Liver (tissue), 9 donors: ENCODE data around the gene EMP2. TPM values are rescaled to one million over a fixed set of nuclear protein-coding genes. Genes with fewer than 3 reads are reported as not detected.

ENCODE experiments used
- DNase-seq: peaks from one replicate; pipeline ENCODE4 v3.0.0-alpha.2; 2017; ENCODE audit warnings: low spot score
- H3K27ac ChIP-seq, 2 donors: one replicate each; pipeline ENCODE4 v1.7.0; 2013; ENCODE audit warnings: inconsistent platforms in 2 of 2, low read length in 2 of 2, control low read depth in 1 of 2, low read depth in 1 of 2, mild to moderate bottlenecking in 1 of 2
- H3K27me3 ChIP-seq, 4 donors: one replicate each; pipeline versions ENCODE4 v1.6.1 to v1.7.0; 2013; ENCODE audit warnings: low read length in 3 of 4, inconsistent platforms in 1 of 4, mild to moderate bottlenecking in 1 of 4, moderate library complexity in 1 of 4; ENCODE audit not compliant: control insufficient read depth in 4 of 4, insufficient read depth in 4 of 4
- H3K36me3 ChIP-seq, 4 donors: one replicate each; pipeline versions ENCODE4 v1.6.1 to v1.7.0; 2013; ENCODE audit warnings: low read length in 3 of 4, mild to moderate bottlenecking in 3 of 4, low read depth in 1 of 4, moderate library complexity in 1 of 4; ENCODE audit not compliant: control insufficient read depth in 4 of 4, insufficient read depth in 3 of 4
- H3K4me1 ChIP-seq, 4 donors: one replicate each; pipeline versions ENCODE4 v1.6.1 to v1.7.0; 2013; ENCODE audit warnings: low read length in 3 of 4, mild to moderate bottlenecking in 3 of 4, moderate library complexity in 1 of 4; ENCODE audit not compliant: control insufficient read depth in 4 of 4, insufficient read depth in 4 of 4
- H3K4me3 ChIP-seq, 3 donors: one replicate each; pipeline versions ENCODE4 v1.6.1 to v1.7.0; 2013; ENCODE audit warnings: low read length in 3 of 3, control low read depth in 1 of 3, low read depth in 1 of 3, mild to moderate bottlenecking in 1 of 3
- H3K9ac ChIP-seq, 2 donors: one replicate each; pipeline ENCODE4 v1.7.0; 2013; ENCODE audit warnings: low read length in 2 of 2, mild to moderate bottlenecking in 2 of 2, moderate library complexity in 2 of 2, control low read depth in 1 of 2, low read depth in 1 of 2
- H3K9me3 ChIP-seq, 4 donors: one replicate each; pipeline versions ENCODE4 v1.6.1 to v1.7.0; 2013; ENCODE audit warnings: low read length in 3 of 4; ENCODE audit not compliant: control insufficient read depth in 4 of 4
- ATF3 ChIP-seq: IDR thresholded peaks from 2 replicates; pipeline ENCODE4 v1.6.1; 2016; ENCODE audit warnings: antibody characterized with exemption
- CTCF ChIP-seq: fragments of 150-350 bp; IDR thresholded peaks from 2 replicates; pipeline ENCODE4 v1.5.1; 2017; ENCODE audit warnings: improper control_type of control experiment, low read depth, low read length; ENCODE audit not compliant: missing input control
- EGR1 ChIP-seq, 2 donors: IDR thresholded peaks; 2 replicates each; pipeline ENCODE4 v1.6.1; 2016 to 2018; ENCODE audit warnings: antibody characterized with exemption in 2 of 2, low read depth in 2 of 2
- FOXA1 ChIP-seq: IDR thresholded peaks from 2 replicates; pipeline ENCODE4 v1.6.1; 2016; ENCODE audit warnings: antibody characterized with exemption
- FOXA2 ChIP-seq: IDR thresholded peaks from 2 replicates; pipeline ENCODE4 v1.6.1; 2016; ENCODE audit warnings: antibody characterized with exemption
- GABPA ChIP-seq, 2 donors: IDR thresholded peaks in 1 of 2; conservative IDR thresholded peaks in 1 of 2; 2 replicates each; pipeline ENCODE4 v1.6.1; 2016; ENCODE audit warnings: antibody characterized with exemption in 2 of 2, mild to moderate bottlenecking in 1 of 2, moderate library complexity in 1 of 2
- HNF4A ChIP-seq, 2 donors: conservative IDR thresholded peaks; 2 replicates each; pipeline ENCODE4 v1.6.1; 2016; ENCODE audit warnings: antibody characterized with exemption in 2 of 2, mild to moderate bottlenecking in 2 of 2
- HNF4G ChIP-seq: IDR thresholded peaks from 2 replicates; pipeline ENCODE4 v1.6.1; 2016; ENCODE audit warnings: antibody characterized with exemption
- JUND ChIP-seq, 2 donors: IDR thresholded peaks; 2 replicates each; pipeline ENCODE4 v1.6.1; 2016; ENCODE audit warnings: antibody characterized with exemption in 2 of 2
- MAX ChIP-seq: IDR thresholded peaks from 2 replicates; pipeline ENCODE4 v1.6.1; 2016; ENCODE audit warnings: antibody characterized with exemption
- RAD21 ChIP-seq, 2 donors: IDR thresholded peaks; 2 replicates each; pipeline ENCODE4 v1.6.1; 2016; ENCODE audit warnings: antibody characterized with exemption in 2 of 2, mild to moderate bottlenecking in 2 of 2
- REST ChIP-seq: IDR thresholded peaks from 2 replicates; pipeline ENCODE4 v1.6.1; 2016; ENCODE audit warnings: antibody characterized with exemption, mild to moderate bottlenecking
- RXRA ChIP-seq, 2 donors: IDR thresholded peaks; 2 replicates each; pipeline ENCODE4 v1.6.1; 2017 to 2018; ENCODE audit warnings: antibody characterized with exemption in 2 of 2, mild to moderate bottlenecking in 1 of 2
- SP1 ChIP-seq: IDR thresholded peaks from 2 replicates; pipeline ENCODE4 v1.6.1; 2018; ENCODE audit warnings: antibody characterized with exemption, mild to moderate bottlenecking
- TAF1 ChIP-seq: conservative IDR thresholded peaks from 2 replicates; pipeline ENCODE4 v1.6.1; 2016; ENCODE audit warnings: antibody characterized with exemption, mild to moderate bottlenecking
- YY1 ChIP-seq: IDR thresholded peaks from 2 replicates; pipeline ENCODE4 v1.6.1; 2016; ENCODE audit warnings: antibody characterized with exemption, mild to moderate bottlenecking
- ZBTB33 ChIP-seq: IDR thresholded peaks from 2 replicates; pipeline ENCODE4 v1.6.1; 2016; ENCODE audit warnings: antibody characterized with exemption
- WGBS: extraction: QIAGEN DNeasy Blood & Tissue Kit; methylation state at CpG from one replicate; pipeline ENCODE4 v1.1.7; 2013; 5-methylcytosine and 5-hydroxymethylcytosine counted together
- polyA plus RNA-seq, 2 donors: library from polyadenylated mRNA; stranded (reverse) in 1 of 2; unstranded in 1 of 2; fragments of 200-250 nt in 1 of 2; fragments of >200 nt in 1 of 2; fragmentation: Nextera tagmentation in 1 of 2; extraction: Ambion mirVana in 1 of 2; gene quantifications; one replicate each; pipeline versions ENCODE4 v1.2.1 to v1.2.3, GENCODE V29; 2013 to 2015
- total RNA-seq, 2 donors: library from RNA; depleted of rRNA; stranded (reverse); fragments of >200 nt; gene quantifications; one replicate each; pipeline ENCODE4 v1.2.3, GENCODE V29; 2014
- donor health status: healthy.
- donor health status: healthy.
- donor health status: healthy.
- donor health status: healthy.
- donor health status: healthy.

Gene EMP2
- total and polyA plus RNA-seq, 4 donors: 6.2 to 138 (median 66.7) TPM

GRCh38 chr16:10558305-10558704 is 22.1 kb downstream of the EMP2 start:
- Histone ChIP-seq H3K36me3 (no peaks in the 10 kb centered on the region), H3K9ac (peak overlapping the region; percentile 69 to 81), H3K4me3 (peak overlapping the region; percentile 28 to 60 (median 50)), H3K27ac (peak overlapping the region; percentile 86 to 92), H3K9me3 (no peaks in the 10 kb centered on the region), H3K4me1 (peaks cover 0 to 29% (median 15%) of the 10 kb centered on the region in 4 donors), H3K27me3 (no peaks in the 10 kb centered on the region)
- no peak for DNase-seq
- WGBS: 17% methylated on average over 7 of the region's 7 CpGs
- TF ChIP-seq MAX (no peak), HNF4A (conservative IDR thresholded peaks at IDR 0.05) (peak; percentile 32 to 37), FOXA2 (peak; percentile 63), RXRA (IDR thresholded peaks at IDR 0.05) (peak in 1 of 2 donors; percentile 33)

GRCh38 chr16:10557750-10558149 is 22.6 kb downstream of the EMP2 start:
- Histone ChIP-seq H3K4me3 (peak overlapping the region in 1 of 3 donors; percentile 50), H3K9ac (no peak overlapping the region), H3K27me3 (no peaks in the 10 kb centered on the region), H3K27ac (peak overlapping the region; percentile 86 to 92), H3K9me3 (no peaks in the 10 kb centered on the region), H3K36me3 (no peaks in the 10 kb centered on the region), H3K4me1 (peaks cover 0 to 29% (median 15%) of the 10 kb centered on the region in 4 donors)
- 87% methylated on average over 5 of the region's 5 CpGs for WGBS
- no peak for DNase-seq
- TF ChIP-seq ATF3 (no peak), CTCF (no peak), REST (no peak), EGR1 (IDR thresholded peaks at IDR 0.05; ENCODE audit: low read depth in 2 of 2) (no peak), YY1 (no peak), FOXA2 (no peak), FOXA1 (no peak), RXRA (IDR thresholded peaks at IDR 0.05) (no peak), MAX (no peak), RAD21 (IDR thresholded peaks at IDR 0.05) (no peak), ZBTB33 (no peak), JUND (IDR thresholded peaks at IDR 0.05) (no peak), HNF4G (no peak), HNF4A (conservative IDR thresholded peaks at IDR 0.05) (no peak), GABPA (IDR thresholded peaks at IDR 0.05 in 1 of 2, conservative IDR thresholded peaks at IDR 0.05 in 1 of 2) (no peak), SP1 (no peak), TAF1 (no peak)
